OCI-LY3 (cell line): ENCODE measurements around the gene MEOX1.
A peak's percentile ranks its signal among the peaks of the same experiment; 100 is the strongest.

Experiments used
- H2AFZ ChIP-seq: fragments of 200-600, 300-600 bp; shearing (Covaris generic); 2 replicates; pipeline ENCODE4 v1.6.0; 2014; ENCODE audit warnings: antibody characterized with exemption, low read depth, low read length
- H3K27ac ChIP-seq: fragments of 200-600, 300-600 bp; sonication (generic); 2 replicates; pipeline ENCODE4 v1.5.1; 2014; ENCODE audit warnings: mild to moderate bottlenecking, low read length, moderate library complexity, mixed read lengths
- H3K27me3 ChIP-seq: fragments of 200-600, 300-600 bp; sonication (generic); 2 replicates; pipeline ENCODE4 v1.6.1; 2014; ENCODE audit warnings: low read depth, low read length, mixed read lengths
- H3K36me3 ChIP-seq: fragments of 200-600, 300-600 bp; sonication (generic); replicated peaks from 2 replicates; pipeline ENCODE3; 2014; ENCODE audit warnings: low read depth, low read length, mixed read lengths
- H3K4me1 ChIP-seq: fragments of 300-600, 200-600 bp; sonication (generic); 2 replicates; pipeline ENCODE4 v1.6.1; 2014; ENCODE audit warnings: low read length, mixed read lengths
- H3K4me2 ChIP-seq: fragments of 200-600, 300-600 bp; sonication (generic); 2 replicates; pipeline ENCODE4 v1.6.1; 2014; ENCODE audit warnings: low read length, mixed read lengths
- H3K4me3 ChIP-seq: fragments of 300-600, 200-600 bp; sonication (generic); 2 replicates; pipeline ENCODE4 v1.5.1; 2014; ENCODE audit warnings: antibody characterized with exemption, mild to moderate bottlenecking, low read length, moderate library complexity
- H3K79me2 ChIP-seq: fragments of 300-600, 200-600 bp; shearing (Covaris generic); 2 replicates; pipeline ENCODE4 v1.6.1; 2014; ENCODE audit warnings: mild to moderate bottlenecking, low read length, mixed read lengths
- H3K9ac ChIP-seq: fragments of 300-600, 200-600 bp; shearing (Covaris generic); 2 replicates; pipeline ENCODE4 v1.6.0; 2014; ENCODE audit warnings: mild to moderate bottlenecking, low read length, moderate library complexity
- H3K9me3 ChIP-seq: fragments of 200-600, 300-600 bp; shearing (Covaris generic); 2 replicates; pipeline ENCODE4 v1.6.1; 2014; ENCODE audit warnings: low read length, mixed read lengths; ENCODE audit not compliant: insufficient read depth
- H4K20me1 ChIP-seq: fragments of 200-600, 300-600 bp; sonication (generic); 2 replicates; pipeline ENCODE4 v1.6.1; 2016; ENCODE audit warnings: low read length, mixed read lengths; ENCODE audit not compliant: insufficient read depth
- CTCF ChIP-seq: fragments of 200-600, 300-600 bp; sonication (generic); IDR thresholded peaks from 2 replicates; pipeline ENCODE4 v1.5.1; 2014; ENCODE audit warnings: antibody characterized with exemption, low read length, low read depth
- EZH2phosphoT487 ChIP-seq: fragments of 200-600 bp; shearing (Covaris generic); IDR thresholded peaks from 2 replicates; pipeline ENCODE4 v1.6.1; 2018; ENCODE audit warnings: antibody characterized with exemption, mixed run types, low read depth

Gene MEOX1

GRCh38 chr17:43683928-43684653 is 22.4 kb upstream of the MEOX1 start:
- Histone ChIP-seq H3K4me3 (no peak overlapping the region), H3K4me2 (no peak overlapping the region), H3K79me2 (no peaks in the 10 kb centered on the region), H3K27ac (no peak overlapping the region), H4K20me1 (no peaks in the 10 kb centered on the region), H2AFZ (no peak overlapping the region), H3K4me1 (peaks cover 16% of the 10 kb centered on the region), H3K27me3 (no peaks in the 10 kb centered on the region), H3K9ac (no peak overlapping the region), H3K9me3 (no peaks in the 10 kb centered on the region), H3K36me3 (no peaks in the 10 kb centered on the region)
- TF ChIP-seq EZH2phosphoT487 (no peak), CTCF (no peak)

- TF ChIP-seq EZH2phosphoT487 = no peak
- no peak for TF ChIP-seq CTCF
- Histone ChIP-seq H2AFZ (peak overlapping the region; percentile 9; the same call in 1 of the 2 replicates), H3K36me3 (no peaks in the 10 kb centered on the region), H4K20me1 (no peaks in the 10 kb centered on the region), H3K4me3 (peak overlapping the region; percentile 43), H3K27ac (no peak overlapping the region), H3K4me1 (peaks cover 27% of the 10 kb centered on the region), H3K9me3 (no peaks in the 10 kb centered on the region), H3K4me2 (peak overlapping the region; percentile 60), H3K27me3 (no peaks in the 10 kb centered on the region), H3K9ac (no peak overlapping the region), H3K79me2 (no peaks in the 10 kb centered on the region)
These were observed 18.7 kb upstream of the MEOX1 start for GRCh38 chr17:43680461-43680860.

GRCh38 chr17:43679911-43680310 is 18.2 kb upstream of the MEOX1 start:
- Histone ChIP-seq H3K9ac (no peak overlapping the region), H2AFZ (peak overlapping the region; percentile 9; the same call in 1 of the 2 replicates), H3K4me3 (no peak overlapping the region), H3K4me2 (peak overlapping the region; percentile 60; the same call in 1 of the 2 replicates), H3K36me3 (no peaks in the 10 kb centered on the region), H3K79me2 (no peaks in the 10 kb centered on the region), H4K20me1 (no peaks in the 10 kb centered on the region), H3K4me1 (peaks cover 27% of the 10 kb centered on the region), H3K27ac (no peak overlapping the region), H3K9me3 (no peaks in the 10 kb centered on the region), H3K27me3 (no peaks in the 10 kb centered on the region)
- no peak for TF ChIP-seq EZH2phosphoT487
- no peak for TF ChIP-seq CTCF

GRCh38 chr17:43679401-43679800 is 17.7 kb upstream of the MEOX1 start:
- H3K9me3 ChIP-seq = no peaks in the 10 kb centered on the region
- H3K4me2 ChIP-seq = no peak overlapping the region
- no peaks in the 10 kb centered on the region for H3K36me3 ChIP-seq
- H2AFZ ChIP-seq = no peak overlapping the region
- H3K4me3 ChIP-seq = no peak overlapping the region
- H3K9ac ChIP-seq = no peak overlapping the region
- H4K20me1 ChIP-seq = no peaks in the 10 kb centered on the region
- H3K27me3 ChIP-seq = no peaks in the 10 kb centered on the region
- TF ChIP-seq EZH2phosphoT487 (no peak), CTCF (no peak)
- H3K4me1 ChIP-seq = peaks cover 27% of the 10 kb centered on the region
- no peaks in the 10 kb centered on the region for H3K79me2 ChIP-seq
- H3K27ac ChIP-seq = no peak overlapping the region
